ENCODE data around the gene CEP162. TPM values are rescaled to one million over a fixed set of nuclear protein-coding genes. Genes with fewer than 3 reads are reported as not detected.
A peak's percentile ranks its signal among the peaks of the same experiment; 100 is the strongest.

Gene CEP162
- total and polyA plus RNA-seq, 10 of the 15 experiments (the other 5 are each of a cell fraction or from before 2014, with no cell fraction given), result 2.7 to 7.9 (median 4.5) TPM

GRCh38 chr6:84119277-84119676 is 108.2 kb downstream of the CEP162 start:
- ChIA-PET POLR2A (no interaction called here), CTCF (interaction anchor here (1.6 kb wide), 1 partner anchor 8 kb away, joined by 3 read pairs; no protein-coding TSS in a partner anchor), RAD21 (ENCODE audit: unreplicated experiment) (no interaction called here)

More at GRCh38 chr6:84119277-84119676, 108.2 kb downstream of the CEP162 start:
- no peak for DNase-seq (ENCODE audit: low read depth, low spot score)
- Histone ChIP-seq H3K4me2 (ENCODE audit: control insufficient read depth, insufficient read depth) (no peak overlapping the region), H2AFZ (ENCODE audit: control insufficient read depth, low read depth, low read length) (no peak overlapping the region), H3K9ac (ENCODE audit: control insufficient read depth, insufficient read depth, low read length) (no peak overlapping the region), H3K36me3 (ENCODE audit: control insufficient read depth in 2 of 2, insufficient read depth in 2 of 2, low read length in 1 of 2) (no peaks in the 10 kb centered on the region), H3K27ac (ENCODE audit: control insufficient read depth, insufficient read depth) (no peak overlapping the region), H3K79me2 (ENCODE audit: control insufficient read depth, insufficient read depth, low read length) (no peaks in the 10 kb centered on the region), H4K20me1 (ENCODE audit: control insufficient read depth, insufficient read depth) (no peaks in the 10 kb centered on the region), H3K4me1 (ENCODE audit: control insufficient read depth, insufficient read depth, low read length) (no peaks in the 10 kb centered on the region), H3K9me3 (replicated peaks; ENCODE audit: control insufficient read depth, insufficient read depth, low read length) (no peaks in the 10 kb centered on the region; the same call in 2 of the 3 replicates), H3K27me3 (replicated peaks in 1 of 2; ENCODE audit: control insufficient read depth in 2 of 2, insufficient read depth in 2 of 2, low read length in 1 of 2) (no peaks in the 10 kb centered on the region), H3K4me3 (no peak overlapping the region)
- SMC1A ChIA-PET (ENCODE audit: uncharacterized antibody, unreplicated experiment), result no interaction called here
- ATAC-seq, result peak; percentile 42; the same call in 1 of the 3 replicates
- intact Hi-C loops (cut with micrococcal nuclease; ENCODE audit: unreplicated experiment) (no loop called here), in situ Hi-C loops (cut with MboI) (no loop called here)
- no TSS peak for BruUV-seq (replicated peaks)
- no peak for FAIRE-seq
- TF ChIP-seq EZH2 (IDR thresholded peaks at IDR 0.05; ENCODE audit: borderline replicate concordance, control insufficient read depth, low read depth, low read length), result no peak
- no peak for TF ChIP-seq NR2F1 (conservative IDR thresholded peaks at IDR 0.05)
- no peak for TF ChIP-seq SMAD1 (IDR thresholded peaks at IDR 0.05; ENCODE audit: low read depth, partially characterized antibody)
- no peak for TF ChIP-seq RFX5 (IDR thresholded peaks at IDR 0.05; ENCODE audit: low read depth, low read length)
- no peak for TF ChIP-seq TCF3 (IDR thresholded peaks at IDR 0.05; ENCODE audit: borderline replicate concordance, insufficient read depth, low read depth, low read length)
- no peak for TF ChIP-seq SPI1 (IDR thresholded peaks at IDR 0.05; ENCODE audit: borderline replicate concordance, insufficient read depth, low read depth, low read length)
- TF ChIP-seq, protein P1, sequence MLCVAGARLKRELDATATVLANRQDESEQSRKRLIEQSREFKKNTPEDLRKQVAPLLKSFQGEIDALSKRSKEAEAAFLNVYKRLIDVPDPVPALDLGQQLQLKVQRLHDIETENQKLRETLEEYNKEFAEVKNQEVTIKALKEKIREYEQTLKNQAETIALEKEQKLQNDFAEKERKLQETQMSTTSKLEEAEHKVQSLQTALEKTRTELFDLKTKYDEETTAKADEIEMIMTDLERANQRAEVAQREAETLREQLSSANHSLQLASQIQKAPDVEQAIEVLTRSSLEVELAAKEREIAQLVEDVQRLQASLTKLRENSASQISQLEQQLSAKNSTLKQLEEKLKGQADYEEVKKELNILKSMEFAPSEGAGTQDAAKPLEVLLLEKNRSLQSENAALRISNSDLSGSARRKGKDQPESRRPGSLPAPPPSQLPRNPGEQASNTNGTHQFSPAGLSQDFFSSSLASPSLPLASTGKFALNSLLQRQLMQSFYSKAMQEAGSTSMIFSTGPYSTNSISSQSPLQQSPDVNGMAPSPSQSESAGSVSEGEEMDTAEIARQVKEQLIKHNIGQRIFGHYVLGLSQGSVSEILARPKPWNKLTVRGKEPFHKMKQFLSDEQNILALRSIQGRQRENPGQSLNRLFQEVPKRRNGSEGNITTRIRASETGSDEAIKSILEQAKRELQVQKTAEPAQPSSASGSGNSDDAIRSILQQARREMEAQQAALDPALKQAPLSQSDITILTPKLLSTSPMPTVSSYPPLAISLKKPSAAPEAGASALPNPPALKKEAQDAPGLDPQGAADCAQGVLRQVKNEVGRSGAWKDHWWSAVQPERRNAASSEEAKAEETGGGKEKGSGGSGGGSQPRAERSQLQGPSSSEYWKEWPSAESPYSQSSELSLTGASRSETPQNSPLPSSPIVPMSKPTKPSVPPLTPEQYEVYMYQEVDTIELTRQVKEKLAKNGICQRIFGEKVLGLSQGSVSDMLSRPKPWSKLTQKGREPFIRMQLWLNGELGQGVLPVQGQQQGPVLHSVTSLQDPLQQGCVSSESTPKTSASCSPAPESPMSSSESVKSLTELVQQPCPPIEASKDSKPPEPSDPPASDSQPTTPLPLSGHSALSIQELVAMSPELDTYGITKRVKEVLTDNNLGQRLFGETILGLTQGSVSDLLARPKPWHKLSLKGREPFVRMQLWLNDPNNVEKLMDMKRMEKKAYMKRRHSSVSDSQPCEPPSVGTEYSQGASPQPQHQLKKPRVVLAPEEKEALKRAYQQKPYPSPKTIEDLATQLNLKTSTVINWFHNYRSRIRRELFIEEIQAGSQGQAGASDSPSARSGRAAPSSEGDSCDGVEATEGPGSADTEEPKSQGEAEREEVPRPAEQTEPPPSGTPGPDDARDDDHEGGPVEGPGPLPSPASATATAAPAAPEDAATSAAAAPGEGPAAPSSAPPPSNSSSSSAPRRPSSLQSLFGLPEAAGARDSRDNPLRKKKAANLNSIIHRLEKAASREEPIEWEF (IDR thresholded peaks at IDR 0.05; ENCODE audit: insufficient replicate concordance, low read depth, low read length), result no peak
- TF ChIP-seq RELA (IDR thresholded peaks at IDR 0.05; ENCODE audit: borderline replicate concordance, partially characterized antibody), result no peak
- TF ChIP-seq NRF1 (conservative IDR thresholded peaks at IDR 0.05; ENCODE audit: low read depth, low read length), result no peak
- TF ChIP-seq CHD1 (IDR thresholded peaks at IDR 0.05; ENCODE audit: low read depth, low read length), result no peak
